Glutamatergic neuron (in vitro differentiated cells): ENCODE measurements around the gene MYF5. TPM values are rescaled to one million over a fixed set of nuclear protein-coding genes. Genes with fewer than 3 reads are reported as not detected.

Experiments
- DNase-seq: peaks from one replicate; pipeline ENCODE4 v3.0.0; 2022
- H3K27ac Mint-ChIP-seq: one replicate; pipeline ENCODE4 v1.8.0; 2020; ENCODE audit warnings: mild to moderate bottlenecking, mixed read lengths, inconsistent platforms; ENCODE audit not compliant: unreplicated experiment
- H3K27me3 Mint-ChIP-seq: one replicate; pipeline ENCODE4 v1.8.0; 2020; ENCODE audit warnings: mild to moderate bottlenecking, moderate library complexity, mixed read lengths, inconsistent platforms; ENCODE audit not compliant: unreplicated experiment
- H3K36me3 Mint-ChIP-seq: one replicate; pipeline ENCODE4 v1.8.0; 2020; ENCODE audit warnings: mild to moderate bottlenecking, mixed read lengths, inconsistent platforms; ENCODE audit not compliant: unreplicated experiment
- H3K4me1 Mint-ChIP-seq: one replicate; pipeline ENCODE4 v1.8.0; 2020; ENCODE audit warnings: mild to moderate bottlenecking, low read depth, mixed read lengths, inconsistent platforms; ENCODE audit not compliant: unreplicated experiment
- H3K4me3 Mint-ChIP-seq: one replicate; pipeline ENCODE4 v1.8.0; 2020; ENCODE audit warnings: mild to moderate bottlenecking, mixed read lengths, inconsistent platforms; ENCODE audit not compliant: unreplicated experiment
- H3K9me3 Mint-ChIP-seq: one replicate; pipeline ENCODE4 v1.8.0; 2020; ENCODE audit warnings: mild to moderate bottlenecking, moderate library complexity, mixed read lengths, inconsistent platforms; ENCODE audit not compliant: unreplicated experiment
- CTCF ChIP-seq: fragments of 200-600 bp; sonication (generic); IDR thresholded peaks from one replicate; pipeline ENCODE4 v1.5.0; 2021; ENCODE audit not compliant: partially characterized antibody, unreplicated experiment
- total RNA-seq: library from RNA; stranded (reverse); fragmentation: NEBNext Ultra II Directional; extraction: Animal tissue kit (Norgen Biotek cat#: 25700); gene quantifications from one replicate; pipeline ENCODE4 v1.2.1, GENCODE V29; 2021; ENCODE audit not compliant: unreplicated experiment

The MYF5 gene
- total RNA-seq, 1 donor from 2014 or later: not detected

DNA sequence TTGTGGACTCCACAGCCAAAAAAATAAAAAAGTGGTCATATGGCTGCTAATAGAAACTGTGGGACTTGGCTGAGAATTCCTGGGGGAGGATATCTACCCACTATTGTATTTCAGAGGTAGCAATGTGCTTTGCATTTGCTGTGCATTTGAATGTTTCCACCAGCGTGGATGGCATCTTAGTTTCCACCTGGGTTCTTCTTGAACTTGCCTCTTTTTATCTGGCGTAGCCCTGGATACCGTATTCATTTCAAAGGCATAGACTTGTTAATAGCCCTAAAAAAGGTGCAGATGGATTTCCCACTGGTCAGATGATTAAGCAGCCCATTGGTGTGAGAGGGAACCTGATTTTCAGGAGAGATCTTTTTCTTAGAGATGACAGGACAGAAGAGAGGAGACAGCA lies 1.9 kb upstream of the MYF5 start:
- no peak for DNase-seq
- no peak for TF ChIP-seq CTCF
- no peak overlapping the region for H3K4me3 Mint-ChIP-seq
- peaks cover 4% of the 10 kb centered on the region for H3K4me1 Mint-ChIP-seq
- no peaks in the 10 kb centered on the region for H3K36me3 Mint-ChIP-seq
- H3K27me3 Mint-ChIP-seq: peaks cover 9% of the 10 kb centered on the region
- H3K9me3 Mint-ChIP-seq: no peaks in the 10 kb centered on the region
- H3K27ac Mint-ChIP-seq: no peak overlapping the region

GRCh38 chr12:80715713-80716249 lies 931 bp upstream of the MYF5 start:
- Mint-ChIP-seq H3K4me1 (peaks cover 4% of the 10 kb centered on the region), H3K27ac (no peak overlapping the region), H3K9me3 (no peaks in the 10 kb centered on the region), H3K36me3 (no peaks in the 10 kb centered on the region), H3K27me3 (peaks cover 3% of the 10 kb centered on the region), H3K4me3 (no peak overlapping the region)
- no peak for DNase-seq
- TF ChIP-seq CTCF: no peak

- Mint-ChIP-seq H3K27ac (no peak overlapping the region), H3K9me3 (no peaks in the 10 kb centered on the region), H3K4me3 (no peak overlapping the region), H3K4me1 (peaks cover 4% of the 10 kb centered on the region), H3K36me3 (no peaks in the 10 kb centered on the region), H3K27me3 (peaks cover 3% of the 10 kb centered on the region)
- no peak for DNase-seq
- no peak for TF ChIP-seq CTCF
These were observed 1.1 kb downstream of the MYF5 start for GRCh38 chr12:80717856-80718255.

GRCh38 chr12:80720516-80720915 lies 3.8 kb downstream of the MYF5 start:
- Mint-ChIP-seq H3K27me3 (no peaks in the 10 kb centered on the region), H3K4me3 (no peak overlapping the region), H3K9me3 (no peaks in the 10 kb centered on the region), H3K36me3 (no peaks in the 10 kb centered on the region), H3K4me1 (no peaks in the 10 kb centered on the region), H3K27ac (no peak overlapping the region)
- TF ChIP-seq CTCF: no peak
- no peak for DNase-seq

DNA sequence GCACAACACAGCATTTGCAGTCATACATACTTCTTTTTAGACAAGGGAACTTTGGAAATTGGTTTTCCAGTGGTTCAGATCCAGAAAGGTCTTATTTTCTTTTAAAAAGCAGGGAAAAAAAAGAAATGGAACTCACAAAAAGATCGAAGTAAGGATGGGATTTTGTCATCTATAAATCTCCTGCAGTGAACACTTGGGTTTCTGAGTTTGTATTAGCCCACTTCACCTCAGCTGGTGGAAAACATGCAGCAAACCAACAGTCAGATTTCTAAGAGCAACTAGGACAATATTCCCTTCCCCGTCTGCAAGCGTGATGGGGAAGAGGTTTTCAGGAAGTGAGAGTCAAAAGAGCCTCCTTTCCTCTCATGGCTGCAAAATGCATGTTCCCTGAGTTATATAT lies 4.6 kb downstream of the MYF5 start:
- no peak for TF ChIP-seq CTCF
- no peaks in the 10 kb centered on the region for H3K27me3 Mint-ChIP-seq
- H3K4me3 Mint-ChIP-seq: no peak overlapping the region
- DNase-seq: no peak
- no peaks in the 10 kb centered on the region for H3K4me1 Mint-ChIP-seq
- no peaks in the 10 kb centered on the region for H3K9me3 Mint-ChIP-seq
- no peaks in the 10 kb centered on the region for H3K36me3 Mint-ChIP-seq
- H3K27ac Mint-ChIP-seq: no peak overlapping the region
